ENCODE measurements around the gene P4HB.

Gene P4HB

DNA sequence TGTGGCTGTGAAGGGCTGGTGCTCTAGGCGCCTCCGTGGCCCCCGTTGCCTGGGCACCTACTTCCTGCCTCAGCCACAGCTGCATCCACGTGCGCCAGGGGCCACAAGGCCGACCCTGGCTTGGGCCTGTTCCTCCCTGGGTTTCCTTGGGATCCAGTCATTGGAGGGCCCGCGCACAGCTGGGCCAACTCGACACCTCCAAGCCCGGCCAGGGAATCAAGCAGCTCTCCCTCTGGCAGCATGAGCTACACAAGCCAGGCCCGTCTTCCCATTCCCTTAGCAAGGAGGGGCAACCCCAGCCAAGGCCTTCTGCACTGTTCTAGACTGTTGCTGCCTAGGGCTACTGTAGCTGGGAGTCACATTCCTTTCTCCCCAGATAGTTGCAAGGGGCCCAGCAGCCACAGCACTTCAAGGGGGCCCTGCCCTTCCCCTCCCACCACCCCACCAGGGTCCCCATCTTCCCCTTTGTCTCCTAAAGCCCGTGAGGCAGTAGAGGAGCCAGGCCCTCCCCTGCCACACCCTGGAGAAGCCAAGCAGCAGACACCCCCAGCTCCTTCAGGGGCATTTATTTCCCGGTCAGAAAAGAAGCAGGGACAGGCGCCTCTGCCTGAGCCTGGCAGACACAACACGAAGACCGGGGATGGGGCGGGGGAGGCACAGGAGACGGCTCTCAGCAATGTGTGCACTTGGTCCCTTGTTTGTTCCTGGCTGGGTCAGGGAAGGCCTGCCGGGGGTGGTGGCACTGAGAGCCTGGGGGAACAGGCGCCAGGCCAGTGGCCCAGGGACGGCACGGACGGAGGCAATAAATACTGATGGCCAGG, 7.0 kb upstream of the P4HB start:
- no peak for DNase-seq

DNA sequence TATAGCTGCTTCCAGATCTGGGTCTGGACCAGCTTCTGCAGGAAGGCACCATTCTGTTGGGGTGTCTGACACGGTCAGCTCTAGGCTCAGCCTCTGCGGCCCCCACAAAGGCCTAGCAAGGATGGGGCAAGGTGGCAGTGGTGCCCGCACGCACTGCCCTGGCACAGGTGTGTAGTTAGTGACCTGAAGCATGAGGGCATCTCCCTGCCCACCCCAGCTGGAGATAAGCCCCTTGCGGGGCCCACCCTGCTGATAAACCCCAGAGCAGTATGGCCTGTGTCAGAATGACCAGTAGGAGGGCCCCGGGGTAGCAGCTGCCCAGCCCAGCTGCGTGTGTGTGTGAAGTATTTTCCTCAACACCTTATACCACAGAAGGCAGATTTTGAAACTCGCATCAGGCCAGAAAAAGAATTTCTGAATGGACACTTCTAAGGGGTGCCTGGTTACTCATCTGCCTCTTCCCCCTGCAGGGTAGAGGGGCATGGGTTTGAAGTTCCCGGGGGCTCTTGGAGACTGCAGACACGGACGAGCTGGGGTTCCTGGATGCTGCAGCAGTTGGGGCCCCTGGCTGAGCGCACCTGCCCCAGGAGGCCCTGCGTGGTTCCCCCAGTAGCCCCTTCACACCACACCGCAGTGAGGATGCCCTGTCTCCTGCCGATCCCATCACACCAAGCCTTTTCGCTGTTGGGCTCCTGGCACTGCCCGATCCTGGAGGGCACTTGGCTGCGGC, 6.3 kb upstream of the P4HB start:
- no peak for DNase-seq

DNA sequence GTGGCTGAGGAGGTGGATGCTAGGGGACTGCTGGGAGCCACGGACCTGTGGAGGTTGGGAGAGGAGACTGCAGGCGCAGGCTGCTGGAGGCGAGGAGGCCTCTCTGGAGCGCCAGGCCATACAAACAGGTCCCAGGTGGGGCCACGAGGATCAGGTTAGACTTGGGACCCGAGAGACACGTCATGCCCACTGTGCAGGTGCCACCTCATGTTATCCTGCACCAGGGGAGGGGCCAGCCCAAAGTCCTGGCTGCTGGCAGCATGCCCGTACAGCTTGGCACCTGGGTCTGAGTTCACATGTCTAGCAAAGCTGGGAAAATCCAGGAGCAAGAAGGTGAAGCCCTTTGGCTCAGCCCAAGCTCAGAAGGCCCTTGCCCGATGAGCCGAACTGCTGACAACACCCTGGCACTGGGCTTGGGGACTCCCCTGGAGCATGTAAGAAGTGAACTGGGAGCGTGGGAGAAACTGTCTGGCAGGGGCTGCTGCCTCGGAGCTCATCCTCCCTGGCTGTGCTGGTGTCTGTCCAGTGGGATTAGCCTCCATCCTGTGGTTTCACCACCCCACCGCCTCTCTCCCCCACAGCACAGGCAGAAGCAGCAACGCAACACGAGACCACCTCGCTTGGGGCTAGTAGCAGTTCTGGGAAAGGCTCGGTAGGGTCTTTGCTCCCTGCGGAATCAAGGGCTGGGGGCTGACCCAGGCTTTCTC, 5.6 kb upstream of the P4HB start:
- no peak for DNase-seq

DNA sequence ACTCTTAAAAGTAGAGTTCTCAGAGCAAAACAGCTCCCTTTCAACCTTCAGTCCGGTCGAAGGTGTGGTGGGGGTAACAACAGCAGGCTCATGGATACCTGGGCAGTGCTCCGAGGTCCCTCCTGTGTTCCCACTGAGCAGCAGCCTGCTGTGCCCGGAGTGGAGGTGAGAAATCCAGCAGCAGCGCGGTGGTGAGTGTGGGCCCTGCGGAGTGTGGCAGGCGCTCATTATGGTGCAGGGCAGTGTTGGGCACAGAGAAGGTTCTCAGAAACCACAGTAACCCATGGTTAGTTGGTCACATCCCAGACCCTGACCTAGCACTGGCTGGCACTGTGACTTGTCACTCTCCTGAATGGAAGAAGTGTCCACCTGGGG, 5.0 kb upstream of the P4HB start:
- no peak for DNase-seq

DNA sequence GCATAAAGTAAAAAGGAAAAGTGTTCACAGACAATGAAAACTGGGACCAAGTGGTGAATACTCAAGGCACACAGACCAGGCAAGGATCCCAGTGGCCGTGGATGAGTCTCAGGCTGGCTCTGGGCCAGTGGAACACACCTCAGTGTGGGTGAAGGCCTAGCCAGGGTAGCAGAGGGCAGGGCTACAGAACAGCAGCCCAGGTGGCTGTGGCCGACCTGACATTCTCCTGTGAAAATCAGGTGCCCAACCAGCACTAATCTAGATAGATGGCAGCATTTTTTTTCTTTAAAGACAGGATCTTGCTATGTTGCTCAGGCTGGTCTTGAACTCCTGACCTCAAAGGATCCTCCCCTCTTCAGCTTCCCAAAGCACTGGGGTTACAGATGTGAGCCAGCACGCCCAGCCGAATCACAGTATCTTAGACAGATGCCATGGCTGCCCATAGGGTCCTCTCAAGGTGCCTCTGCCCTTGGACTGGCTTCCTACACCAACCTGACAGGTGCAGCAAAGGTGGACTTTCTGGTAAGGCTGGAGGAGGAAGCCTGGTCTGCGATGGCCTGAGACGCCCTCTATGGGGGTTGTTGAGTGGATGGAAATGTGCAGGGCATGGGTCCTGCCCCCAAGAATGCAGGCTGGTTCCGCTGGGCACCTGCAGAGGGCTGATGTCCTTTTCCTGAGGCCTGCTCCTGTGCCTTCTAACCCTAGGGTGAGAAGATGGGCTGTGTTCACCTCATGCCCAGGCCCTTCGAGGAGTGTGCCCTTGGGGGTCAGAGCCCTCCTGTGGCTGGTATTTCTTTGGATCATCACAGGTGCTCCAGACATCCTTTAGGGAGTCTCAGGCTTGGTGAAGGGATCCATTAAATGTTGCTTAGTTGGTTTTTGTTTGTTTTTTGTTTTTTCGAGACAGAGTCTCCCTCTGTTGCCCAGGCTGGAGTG, 3.8 kb upstream of the P4HB start:
- DNase-seq: no peak

DNA sequence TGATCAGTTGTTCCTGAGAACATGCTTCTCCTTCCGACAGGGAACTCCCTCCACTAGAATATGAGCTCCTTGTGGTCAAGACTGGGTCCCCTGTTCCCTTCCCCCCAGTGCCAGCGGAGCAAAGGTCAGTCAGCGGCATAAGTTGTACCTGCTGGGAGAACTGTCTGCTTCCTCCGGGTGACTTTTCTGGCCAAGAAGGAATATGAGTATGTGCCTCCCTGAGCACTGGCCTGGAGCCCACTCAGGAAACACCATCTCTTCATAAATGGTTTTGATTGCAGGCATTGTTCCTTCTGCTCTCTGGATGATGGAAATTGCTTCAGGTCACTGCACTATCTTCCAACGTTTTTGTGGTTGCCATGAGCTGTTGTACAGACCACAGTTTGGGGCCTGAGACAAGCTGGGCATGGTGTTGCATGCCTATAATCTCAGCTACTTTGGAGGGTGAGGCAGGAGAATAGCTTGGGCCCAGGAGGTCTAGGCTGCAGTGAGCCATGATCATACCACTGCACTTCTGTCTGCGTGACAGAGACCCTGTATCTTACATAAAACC, 2.9 kb upstream of the P4HB start:
- DNase-seq: no peak

DNA sequence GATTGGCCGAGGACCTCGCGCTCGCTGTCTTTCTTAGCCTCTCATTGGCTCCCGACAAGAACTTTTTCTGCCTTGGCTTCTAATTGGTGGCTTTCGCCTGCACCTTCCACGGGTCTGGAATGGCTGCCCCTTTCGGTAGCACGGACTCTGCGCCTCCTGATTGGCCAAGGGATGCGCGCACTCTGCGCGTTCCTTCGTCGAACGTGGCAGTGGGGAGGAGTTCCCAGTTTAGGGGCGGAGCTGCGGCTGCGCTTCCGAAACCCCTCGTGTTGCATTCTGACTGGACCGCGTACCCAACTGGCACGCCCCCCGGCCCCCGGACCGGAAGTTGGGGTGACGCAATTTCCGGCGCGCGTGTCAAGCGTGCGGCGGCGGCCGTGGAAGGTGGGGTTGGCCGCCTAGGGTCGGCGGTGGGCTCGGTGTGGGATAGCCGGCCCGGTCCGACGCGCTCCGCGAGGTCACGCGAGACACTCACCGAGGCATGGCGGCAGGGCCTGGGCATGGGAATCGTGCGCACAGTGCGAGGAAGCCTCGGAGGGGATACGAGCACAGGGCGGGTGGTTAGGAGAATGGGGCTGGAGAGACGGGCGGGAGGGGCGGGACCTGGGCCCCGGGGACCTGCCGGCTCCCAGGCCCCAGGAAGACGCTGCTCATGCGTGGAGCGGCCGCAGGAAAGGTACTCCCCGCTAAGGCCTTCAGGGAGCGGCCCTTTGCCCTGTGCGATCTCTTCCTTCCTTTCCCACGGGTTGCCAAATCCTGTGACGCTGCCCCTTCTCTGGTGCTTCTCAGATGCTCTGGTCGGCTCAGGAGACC, 627 bp upstream of the P4HB start:
- peak; percentile 97 for DNase-seq

DNA sequence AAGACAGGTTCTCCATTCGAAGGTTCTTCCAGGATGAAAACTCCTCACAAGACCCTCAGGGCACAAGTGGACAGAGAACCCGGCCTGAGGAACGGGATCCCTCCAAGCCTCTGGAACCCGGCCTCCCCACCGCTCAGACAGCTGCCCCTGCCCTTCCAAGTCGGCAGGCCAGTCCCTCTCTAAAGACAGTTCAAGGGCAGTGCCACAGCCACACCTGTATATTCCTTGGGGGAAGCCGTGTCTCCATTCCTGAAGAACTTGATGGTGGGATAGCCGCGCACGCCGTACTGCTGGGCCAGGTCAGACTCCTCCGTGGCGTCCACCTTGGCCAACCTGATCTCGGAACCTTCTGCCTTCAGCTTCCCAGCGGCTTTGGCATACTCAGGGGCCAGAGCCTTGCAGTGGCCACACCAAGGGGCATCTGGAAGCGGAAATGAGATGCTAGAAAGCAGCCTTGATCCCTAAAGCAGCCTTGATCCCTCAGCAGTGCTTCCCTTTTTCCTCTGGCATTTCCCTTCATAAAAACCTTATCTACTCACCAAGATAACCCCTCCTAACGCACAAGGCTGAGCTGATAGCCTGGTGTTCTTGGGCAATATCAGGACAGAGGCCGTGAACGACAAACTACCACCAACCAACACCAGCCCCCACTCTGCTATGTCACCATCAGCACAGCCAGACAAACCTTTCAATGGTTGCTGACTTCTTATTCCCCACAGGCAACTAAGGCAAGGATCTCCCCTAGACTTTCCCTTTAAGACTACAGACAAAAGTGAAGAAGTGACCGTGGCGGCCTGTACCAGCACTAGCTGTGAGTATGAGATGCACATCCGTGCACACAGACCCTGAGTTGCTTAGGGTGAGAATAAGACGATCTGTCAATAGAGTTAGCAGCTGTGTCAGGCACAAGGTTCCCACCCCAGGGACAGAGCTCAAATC, 1.1 kb downstream of the P4HB start:
- no peak for DNase-seq

DNA sequence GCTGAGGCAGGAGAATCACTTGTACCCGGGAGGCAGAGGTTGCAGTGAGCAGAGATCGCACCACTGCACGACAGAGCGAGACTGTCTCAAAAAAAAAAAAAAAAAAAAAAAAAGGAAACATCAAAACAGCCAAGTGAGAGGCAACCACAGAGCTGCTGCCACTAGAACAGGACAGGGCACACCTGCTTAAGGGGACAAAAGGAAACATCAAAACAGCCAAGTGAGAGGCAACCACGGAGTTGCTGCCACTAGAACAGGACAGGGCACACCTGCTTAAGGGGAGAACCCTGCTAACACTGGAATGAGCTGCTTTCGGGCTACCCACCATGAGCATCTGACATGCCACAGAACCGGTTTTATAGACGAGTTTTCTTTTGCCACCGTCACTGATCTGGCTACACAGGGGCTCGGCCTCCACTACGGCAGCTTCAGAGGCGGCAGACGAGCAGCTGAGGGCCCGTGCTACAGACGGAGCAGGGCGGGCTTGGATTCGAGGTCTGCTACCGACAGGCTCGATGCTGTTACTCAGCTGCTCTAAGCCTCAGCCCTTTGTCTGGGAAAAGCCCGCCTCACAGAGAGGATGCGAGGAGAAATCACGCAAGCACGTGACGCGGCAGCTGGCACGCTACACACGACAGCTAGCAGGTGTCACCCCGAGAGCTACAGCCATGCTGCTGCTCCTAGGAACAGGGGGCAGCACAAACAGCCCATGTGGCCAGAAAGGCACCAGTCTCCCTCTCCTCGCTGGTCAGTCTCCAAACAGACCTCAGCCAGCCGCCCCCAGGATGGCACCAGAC, 2.0 kb downstream of the P4HB start:
- no peak for DNase-seq

DNA sequence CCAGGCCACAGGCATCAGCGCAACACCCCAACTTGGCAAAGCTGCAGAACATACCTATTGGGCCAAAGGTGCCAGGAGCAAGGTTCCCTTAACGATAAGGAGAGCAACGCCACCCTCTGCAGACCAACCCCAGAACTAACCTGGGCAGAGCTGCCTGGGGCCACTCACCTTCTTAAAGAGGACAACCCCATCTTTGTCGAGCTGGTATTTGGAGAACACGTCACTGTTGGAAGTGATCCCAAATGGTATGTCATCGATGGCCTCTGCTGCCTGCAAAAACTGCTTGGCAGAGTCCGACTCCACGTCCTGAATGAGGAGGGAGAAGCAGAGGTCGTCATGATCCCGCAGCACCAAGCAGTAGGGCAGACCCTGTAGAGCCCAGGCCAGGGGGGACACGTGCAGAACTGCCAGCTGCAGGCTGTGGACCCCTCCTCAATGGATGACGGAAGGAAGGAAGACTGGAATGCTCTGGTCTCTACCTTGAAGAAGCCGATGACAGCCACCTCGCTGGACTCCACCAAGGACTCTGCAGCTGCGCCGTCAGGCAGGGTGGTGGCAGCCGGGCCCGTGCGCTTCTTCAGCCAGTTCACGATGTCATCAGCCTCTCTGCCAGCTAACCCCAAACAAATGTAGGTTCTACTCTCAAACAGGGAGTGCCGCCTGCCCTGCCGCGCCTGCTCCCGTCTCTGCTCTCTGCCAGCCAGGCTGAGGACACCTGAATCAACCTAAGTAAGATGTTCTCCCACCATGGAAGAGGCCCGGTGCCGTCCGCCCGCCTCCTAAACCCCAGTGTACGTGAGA, 5.2 kb downstream of the P4HB start:
- no peak for DNase-seq

DNA sequence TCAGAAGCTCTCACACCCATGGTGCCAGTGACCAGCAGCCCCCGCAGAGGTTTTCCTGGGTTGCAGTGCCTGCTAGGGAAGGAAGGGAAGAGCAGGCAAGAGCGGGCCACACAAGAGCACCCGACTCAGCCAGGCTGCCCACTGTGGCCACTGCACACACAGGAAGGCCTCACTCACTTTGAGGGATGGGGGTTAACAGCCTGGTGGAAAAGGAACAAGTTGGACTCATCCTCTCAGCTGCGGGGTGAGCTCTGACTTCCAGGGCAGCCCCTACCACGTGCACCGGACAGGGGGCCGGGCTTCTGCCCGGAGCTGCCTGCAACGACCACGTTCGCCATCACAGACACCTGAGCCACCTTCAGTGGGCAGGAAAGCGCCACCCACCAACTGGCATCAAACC, 8.1 kb downstream of the P4HB start:
- no peak for DNase-seq

DNA sequence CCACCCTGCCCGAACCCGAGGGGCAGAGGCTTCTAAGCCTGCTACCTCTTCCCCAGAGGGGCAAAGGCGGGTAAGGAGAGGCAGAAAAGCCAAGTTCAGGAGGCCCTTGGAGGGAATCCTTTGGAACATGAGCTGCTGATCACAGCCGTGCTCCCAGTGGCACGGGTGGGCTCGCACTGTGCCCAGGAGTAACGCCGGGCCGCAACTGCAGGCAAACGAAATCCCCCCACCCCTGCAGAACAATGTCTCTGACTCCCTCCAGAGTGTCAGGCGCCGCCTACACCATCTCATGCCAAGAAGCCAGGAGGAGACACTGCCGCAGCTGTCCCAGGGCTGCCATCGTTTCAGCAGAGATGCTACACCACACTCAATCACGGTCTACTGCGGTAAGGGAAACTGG, 8.9 kb downstream of the P4HB start:
- no peak for DNase-seq

DNA sequence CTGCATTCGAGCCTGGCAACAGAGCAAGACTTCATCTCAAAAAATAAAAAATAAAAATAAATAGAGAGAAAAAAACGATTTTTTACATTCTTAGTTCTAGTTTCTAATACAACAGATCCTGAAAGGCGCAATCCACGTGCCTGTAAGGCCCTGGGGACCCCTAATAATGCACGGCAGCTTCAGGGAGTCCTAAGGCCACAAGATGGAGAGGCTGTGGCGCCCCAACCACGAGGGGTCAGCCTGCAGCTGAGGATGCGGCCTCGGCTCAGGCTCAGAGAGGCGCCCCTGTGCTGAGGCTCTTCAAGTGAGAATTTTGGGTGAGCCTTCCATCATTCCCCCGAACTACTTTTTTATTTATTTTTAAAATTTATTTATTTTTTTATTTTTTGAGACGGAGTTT, 10.9 kb downstream of the P4HB start:
- no peak for DNase-seq

DNA sequence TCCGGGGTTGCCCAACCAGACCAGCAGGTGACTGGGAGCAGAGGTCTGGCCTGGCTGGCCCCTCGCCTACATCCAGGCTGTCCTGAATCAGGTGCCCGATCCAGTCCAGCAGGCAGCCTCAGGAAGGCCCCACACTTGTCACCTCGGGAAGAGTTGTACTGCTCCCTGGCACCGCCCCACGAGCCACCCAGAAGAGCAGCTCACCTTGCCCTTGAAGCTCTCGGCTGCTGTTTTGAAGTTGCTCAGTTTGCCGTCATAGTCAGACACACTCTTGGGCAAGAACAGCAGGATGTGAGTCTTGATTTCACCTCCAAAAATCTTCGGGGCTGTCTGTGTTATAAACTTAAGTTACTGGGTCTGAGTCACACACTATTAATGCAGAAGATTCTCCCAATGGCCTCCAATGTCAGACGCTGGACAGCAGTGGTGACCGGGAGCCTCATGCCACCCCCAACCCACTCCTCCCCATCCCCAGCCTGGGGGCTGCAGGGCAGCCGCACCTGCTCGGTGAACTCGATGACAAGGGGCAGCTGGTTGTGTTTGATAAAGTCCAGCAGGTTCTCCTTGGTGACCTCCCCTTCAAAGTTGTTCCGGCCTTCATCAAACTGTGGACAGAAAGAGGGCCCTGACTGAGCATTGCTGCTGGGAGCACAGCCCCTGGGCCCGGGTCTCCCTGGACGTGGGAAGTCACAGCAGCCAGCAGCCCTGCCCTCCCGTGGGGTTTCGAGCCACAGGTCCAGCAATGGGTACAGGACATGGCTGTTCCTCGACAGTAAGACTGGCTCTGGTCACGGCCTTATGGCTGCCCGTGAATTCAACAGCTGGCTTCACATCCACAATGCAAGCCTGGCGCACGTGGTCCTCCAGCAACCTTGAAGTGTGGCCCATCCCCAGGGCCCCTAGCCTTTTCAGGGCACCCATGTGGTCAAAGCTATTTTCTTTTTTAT, 13.3 kb downstream of the P4HB start:
- no peak for DNase-seq

DNA sequence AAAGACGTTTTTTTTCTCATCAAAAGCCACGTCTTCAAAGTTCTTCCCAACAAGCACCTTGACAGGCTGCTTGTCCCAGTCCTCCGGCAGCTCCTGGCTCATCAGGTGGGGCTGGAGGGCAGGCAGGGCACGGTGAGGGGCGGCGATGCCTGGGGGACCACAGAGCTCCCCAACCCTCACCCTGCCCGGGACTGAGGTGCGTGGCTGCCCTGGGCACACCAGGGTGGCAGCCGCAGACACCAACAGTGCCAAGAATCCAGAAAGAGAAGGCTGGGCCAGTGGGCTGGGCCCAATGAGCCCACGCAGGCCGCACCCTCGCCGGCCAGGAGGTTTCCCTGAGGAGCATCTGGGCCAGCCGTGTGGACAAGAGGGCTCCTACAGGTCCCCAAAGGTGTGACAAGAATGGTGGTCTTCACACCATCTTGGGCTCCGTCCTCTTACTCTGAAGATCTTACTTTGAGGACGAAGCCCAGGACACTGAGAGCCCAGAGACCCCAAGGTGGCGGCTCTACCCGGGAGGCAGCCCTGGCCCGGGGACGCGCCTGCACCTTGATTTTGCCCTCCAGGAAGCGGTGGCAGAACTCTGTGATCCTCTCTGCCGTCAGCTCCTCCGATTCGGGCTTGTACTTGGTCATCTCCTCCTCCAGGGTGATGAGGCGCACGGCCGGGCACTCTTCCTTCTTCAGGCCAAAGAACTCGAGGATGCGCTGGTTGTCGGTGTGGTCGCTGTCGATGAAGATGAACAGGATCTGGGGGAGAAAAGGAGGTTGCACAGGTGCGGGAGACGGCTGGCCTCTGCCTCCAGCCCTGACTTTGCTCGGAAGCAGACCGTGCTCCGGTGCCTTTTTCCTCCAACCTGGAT, 14.2 kb downstream of the P4HB start:
- DNase-seq: no peak

DNA sequence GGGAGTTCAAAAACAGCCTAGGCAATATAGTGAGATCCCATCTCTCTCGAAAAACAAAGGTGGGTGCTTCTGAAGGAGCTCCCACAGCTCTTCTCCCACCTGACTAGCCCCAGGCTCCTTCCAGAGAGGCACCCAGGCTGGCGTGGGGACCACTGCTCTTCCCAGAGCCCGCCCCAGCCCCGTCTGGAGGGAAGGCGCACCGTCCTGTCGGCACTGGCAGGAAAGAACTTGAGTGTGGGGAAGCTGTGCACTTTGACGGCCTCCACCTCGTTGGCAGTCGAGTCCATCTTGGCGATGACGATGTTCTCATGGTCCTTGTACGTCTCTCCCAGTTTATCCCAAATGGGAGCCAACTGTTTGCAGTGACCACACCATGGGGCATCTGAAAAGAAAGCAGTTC, 15.0 kb downstream of the P4HB start:
- no peak for DNase-seq
